ENCODE data around the gene SSTR4.
"Not testable (repeated sequence)": the region's sequence is repeated elsewhere in the genome, so short reads cannot be mapped to it uniquely, and the experiment has no call there.

- not testable (repeated sequence) for TF ChIP-seq RARB (CRISPR knock-in tag; IDR thresholded peaks at IDR 0.05); SNAI2 (CRISPR knock-in tag; IDR thresholded peaks at IDR 0.05); ARNTL (CRISPR knock-in tag; IDR thresholded peaks at IDR 0.05; ENCODE audit: borderline replicate concordance, low read depth); PATZ1 (CRISPR knock-in tag; IDR thresholded peaks at IDR 0.05; ENCODE audit: borderline replicate concordance); BACH2 (CRISPR knock-in tag; IDR thresholded peaks at IDR 0.05; ENCODE audit: borderline replicate concordance); ZFP3 (CRISPR knock-in tag; IDR thresholded peaks at IDR 0.05); GLIS3 (CRISPR knock-in tag; IDR thresholded peaks at IDR 0.05); TCF4 (CRISPR knock-in tag; IDR thresholded peaks at IDR 0.05; ENCODE audit: borderline replicate concordance); ZFP30 (CRISPR knock-in tag; IDR thresholded peaks at IDR 0.05)
Observed at GRCh38 chr20:23025503-23025902, 9.6 kb upstream of the SSTR4 start.
